ENCODE data around the gene PBRM1. TPM values are rescaled to one million over a fixed set of nuclear protein-coding genes. Genes with fewer than 3 reads are reported as not detected.

The PBRM1 gene
- polyA plus RNA-seq, 1 experiment = 40.6 TPM

GRCh38 chr3:52524752-52525679, 160.7 kb downstream of the PBRM1 start:
- no peak overlapping the region for H3K4me3 ChIP-seq (ENCODE audit: low read depth, low read length)
- H3K27ac ChIP-seq (ENCODE audit: low read depth, low read length) = no peak overlapping the region
- no peak for TF ChIP-seq CTCF (IDR thresholded peaks at IDR 0.05; ENCODE audit: low read depth, low read length)
- no peaks in the 10 kb centered on the region; the same call in 1 of the 2 replicates for H3K9me3 ChIP-seq (ENCODE audit: control insufficient read depth, insufficient read depth, low read length)
- DNase-seq (ENCODE audit: low read depth, low spot score) = no peak
- H3K27me3 ChIP-seq (ENCODE audit: control insufficient read depth, insufficient read depth, low read length) = no peaks in the 10 kb centered on the region
- ChIA-PET CTCF (no interaction called here), POLR2A (no interaction called here)

GRCh38 chr3:52524258-52524751, 161.4 kb downstream of the PBRM1 start:
- Histone ChIP-seq H3K27me3 (ENCODE audit: control insufficient read depth, insufficient read depth, low read length) (no peaks in the 10 kb centered on the region), H3K9me3 (ENCODE audit: control insufficient read depth, insufficient read depth, low read length) (no peaks in the 10 kb centered on the region; the same call in 1 of the 2 replicates), H3K27ac (ENCODE audit: low read depth, low read length) (no peak overlapping the region), H3K4me3 (ENCODE audit: low read depth, low read length) (no peak overlapping the region)
- no peak for TF ChIP-seq CTCF (IDR thresholded peaks at IDR 0.05; ENCODE audit: low read depth, low read length)
- no peak for DNase-seq (ENCODE audit: low read depth, low spot score)
- ChIA-PET POLR2A (no interaction called here), CTCF (no interaction called here)

GRCh38 chr3:52523386-52524257, 162.1 kb downstream of the PBRM1 start:
- POLR2A ChIA-PET = no interaction called here
- no peaks in the 10 kb centered on the region for H3K27me3 ChIP-seq (ENCODE audit: control insufficient read depth, insufficient read depth, low read length)
- H3K9me3 ChIP-seq (ENCODE audit: control insufficient read depth, insufficient read depth, low read length) = no peaks in the 10 kb centered on the region; the same call in 1 of the 2 replicates
- DNase-seq (ENCODE audit: low read depth, low spot score) = no peak
- CTCF ChIA-PET = no interaction called here
- TF ChIP-seq CTCF (IDR thresholded peaks at IDR 0.05; ENCODE audit: low read depth, low read length) = no peak
- no peak overlapping the region for H3K27ac ChIP-seq (ENCODE audit: low read depth, low read length)
- H3K4me3 ChIP-seq (ENCODE audit: low read depth, low read length) = no peak overlapping the region

GRCh38 chr3:52522651-52523251, 163.0 kb downstream of the PBRM1 start:
- H3K27me3 ChIP-seq (ENCODE audit: control insufficient read depth, insufficient read depth, low read length) = no peaks in the 10 kb centered on the region
- ChIA-PET POLR2A (no interaction called here), CTCF (no interaction called here)
- DNase-seq (ENCODE audit: low read depth, low spot score) = no peak
- no peak overlapping the region for H3K27ac ChIP-seq (ENCODE audit: low read depth, low read length)
- no peaks in the 10 kb centered on the region; the same call in 1 of the 2 replicates for H3K9me3 ChIP-seq (ENCODE audit: control insufficient read depth, insufficient read depth, low read length)
- H3K4me3 ChIP-seq (ENCODE audit: low read depth, low read length) = no peak overlapping the region
- no peak for TF ChIP-seq CTCF (IDR thresholded peaks at IDR 0.05; ENCODE audit: low read depth, low read length)
